HFF-Myc (cell line): ENCODE results near the gene ATP13A2.

ENCODE experiments used
- DNase-seq: peaks from one replicate; pipeline ENCODE4 v3.0.0-alpha.2; 2011; ENCODE audit warnings: low read depth; ENCODE audit errors: extremely low read depth
- H3K4me3 ChIP-seq: replicated peaks from 2 replicates; pipeline ENCODE4 v1.5.1; 2011; ENCODE audit warnings: low read depth, mild to moderate bottlenecking, control low read depth, low read length
- TF ChIP-seq, protein P1 (sequence below): IDR thresholded peaks from 2 replicates; pipeline ENCODE4 v1.5.1; 2012; ENCODE audit warnings: mild to moderate bottlenecking, low read depth, low read length, control low read depth; ENCODE audit errors: missing control alignments

ATP13A2 gene

DNA sequence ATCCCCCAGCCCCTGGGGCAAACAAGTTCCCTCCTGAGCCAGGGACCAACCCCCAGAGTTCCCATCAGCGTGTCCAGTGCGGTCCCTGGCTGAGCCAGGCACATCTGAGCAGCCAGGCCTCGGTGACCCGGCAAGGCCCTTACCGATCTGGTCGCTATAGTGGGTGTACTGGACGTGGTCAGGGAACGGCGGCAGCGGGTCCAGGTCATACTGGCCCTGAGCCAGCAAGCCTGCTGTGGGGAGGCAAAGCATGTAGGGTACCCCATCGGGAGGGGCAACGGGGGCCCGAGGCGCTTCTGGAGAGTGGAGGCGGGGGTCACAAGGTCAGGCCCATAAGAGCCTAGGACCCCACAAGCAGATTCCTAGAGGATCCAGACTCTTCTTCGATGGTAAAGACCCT lies 34.8 kb downstream of the ATP13A2 start:
- TF ChIP-seq, protein P1, sequence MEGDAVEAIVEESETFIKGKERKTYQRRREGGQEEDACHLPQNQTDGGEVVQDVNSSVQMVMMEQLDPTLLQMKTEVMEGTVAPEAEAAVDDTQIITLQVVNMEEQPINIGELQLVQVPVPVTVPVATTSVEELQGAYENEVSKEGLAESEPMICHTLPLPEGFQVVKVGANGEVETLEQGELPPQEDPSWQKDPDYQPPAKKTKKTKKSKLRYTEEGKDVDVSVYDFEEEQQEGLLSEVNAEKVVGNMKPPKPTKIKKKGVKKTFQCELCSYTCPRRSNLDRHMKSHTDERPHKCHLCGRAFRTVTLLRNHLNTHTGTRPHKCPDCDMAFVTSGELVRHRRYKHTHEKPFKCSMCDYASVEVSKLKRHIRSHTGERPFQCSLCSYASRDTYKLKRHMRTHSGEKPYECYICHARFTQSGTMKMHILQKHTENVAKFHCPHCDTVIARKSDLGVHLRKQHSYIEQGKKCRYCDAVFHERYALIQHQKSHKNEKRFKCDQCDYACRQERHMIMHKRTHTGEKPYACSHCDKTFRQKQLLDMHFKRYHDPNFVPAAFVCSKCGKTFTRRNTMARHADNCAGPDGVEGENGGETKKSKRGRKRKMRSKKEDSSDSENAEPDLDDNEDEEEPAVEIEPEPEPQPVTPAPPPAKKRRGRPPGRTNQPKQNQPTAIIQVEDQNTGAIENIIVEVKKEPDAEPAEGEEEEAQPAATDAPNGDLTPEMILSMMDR = no peak
- H3K4me3 ChIP-seq = no peak overlapping the region
- no peak for DNase-seq

DNA sequence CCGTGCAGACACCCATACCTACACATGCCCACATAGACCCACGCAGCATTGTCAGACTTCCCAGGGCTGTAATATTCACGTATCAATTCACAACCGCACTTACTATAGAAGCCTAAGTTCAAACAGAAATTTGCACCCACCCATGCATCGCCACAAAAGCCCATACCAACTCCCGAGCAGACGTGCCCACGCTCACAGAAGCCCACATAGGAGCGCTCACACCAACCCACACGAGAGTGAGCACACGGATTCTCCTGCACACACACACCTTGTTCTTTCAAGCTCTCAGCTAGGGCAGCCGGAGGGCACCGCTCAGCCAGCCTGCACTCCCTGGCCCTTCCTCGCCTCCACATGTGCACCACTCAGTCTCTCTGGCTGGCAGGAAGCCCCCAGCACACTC lies 35.9 kb downstream of the ATP13A2 start:
- TF ChIP-seq, protein P1 = no peak
- H3K4me3 ChIP-seq = no peak overlapping the region
- DNase-seq = no peak

DNA sequence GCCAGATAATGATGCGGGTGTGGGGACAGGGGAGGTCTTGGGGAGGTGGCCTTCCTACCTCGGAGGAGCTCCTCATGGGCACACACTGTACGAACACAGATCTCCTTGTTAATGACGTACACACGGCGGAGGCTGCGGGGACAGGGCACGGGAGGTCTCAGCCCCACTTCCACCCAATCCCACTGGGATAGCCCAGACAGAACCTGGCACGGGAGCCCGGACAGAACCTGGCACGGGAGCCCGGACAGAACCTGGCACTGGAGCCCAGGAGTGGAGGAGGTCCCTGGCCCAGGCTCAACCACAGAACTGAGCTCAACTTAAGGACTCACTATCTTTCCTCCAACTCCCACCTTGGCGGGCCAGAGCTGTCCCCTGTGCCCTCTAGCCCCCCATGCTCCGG lies 36.5 kb downstream of the ATP13A2 start:
- DNase-seq = no peak
- TF ChIP-seq, protein P1 = no peak
- H3K4me3 ChIP-seq = no peak overlapping the region

DNA sequence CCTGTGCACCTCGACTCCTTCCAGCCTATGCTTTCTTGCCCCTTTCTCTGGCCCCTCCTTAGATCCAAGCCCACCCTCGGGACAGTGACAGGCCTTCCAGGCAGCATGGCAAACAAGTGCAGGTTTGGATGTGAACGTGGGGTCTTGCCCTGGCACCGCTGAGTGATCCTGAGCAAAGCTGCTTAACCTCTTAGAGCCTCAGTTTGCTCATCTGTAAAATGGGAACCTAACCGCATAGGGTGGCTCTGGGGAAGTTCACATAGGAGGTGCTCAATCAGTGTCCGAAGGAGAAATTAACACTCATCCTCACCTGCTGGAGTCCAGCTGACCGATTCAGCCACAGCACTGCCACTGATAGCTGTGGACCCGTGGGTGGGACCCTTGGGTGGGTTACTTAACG lies 38.5 kb downstream of the ATP13A2 start:
- DNase-seq = no peak
- TF ChIP-seq, protein P1 = no peak
- no peak overlapping the region for H3K4me3 ChIP-seq

DNA sequence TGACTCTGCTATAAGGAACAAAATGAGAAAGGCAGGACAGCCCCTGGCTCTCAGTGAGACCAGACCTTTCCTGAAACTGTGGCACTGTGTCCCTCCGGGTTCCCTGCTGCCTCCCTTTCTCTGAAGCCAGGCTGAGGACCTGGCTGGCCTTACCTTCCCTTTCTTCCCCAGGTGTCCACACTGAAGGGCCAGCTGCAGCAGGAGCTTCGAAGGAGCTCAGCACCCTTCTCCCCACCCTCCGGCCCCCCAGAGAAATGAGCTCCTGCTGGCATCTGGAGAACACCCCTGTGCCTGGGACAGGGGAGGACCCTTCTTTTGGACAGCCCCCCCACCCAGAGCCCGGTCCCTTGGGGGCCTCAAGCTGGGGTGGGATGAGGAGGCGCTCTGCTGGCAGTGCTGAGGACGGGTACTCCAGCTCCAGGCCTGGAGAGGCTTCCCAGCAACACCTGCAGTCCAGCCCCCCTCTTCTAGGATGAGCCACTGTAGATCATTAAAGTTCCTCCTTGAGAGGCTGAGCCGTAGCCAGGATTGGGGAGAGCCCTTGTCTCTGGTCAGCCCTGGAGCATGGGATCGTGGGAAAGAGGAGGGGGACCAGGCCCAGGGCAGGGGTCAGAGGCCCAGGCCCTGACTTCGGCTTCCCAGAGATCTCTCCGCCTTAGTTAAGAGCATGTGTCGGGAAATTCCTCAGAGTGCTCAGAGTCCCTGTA lies 39.4 kb downstream of the ATP13A2 start:
- no peak overlapping the region for H3K4me3 ChIP-seq
- no peak for DNase-seq
- TF ChIP-seq, protein P1 = no peak

DNA sequence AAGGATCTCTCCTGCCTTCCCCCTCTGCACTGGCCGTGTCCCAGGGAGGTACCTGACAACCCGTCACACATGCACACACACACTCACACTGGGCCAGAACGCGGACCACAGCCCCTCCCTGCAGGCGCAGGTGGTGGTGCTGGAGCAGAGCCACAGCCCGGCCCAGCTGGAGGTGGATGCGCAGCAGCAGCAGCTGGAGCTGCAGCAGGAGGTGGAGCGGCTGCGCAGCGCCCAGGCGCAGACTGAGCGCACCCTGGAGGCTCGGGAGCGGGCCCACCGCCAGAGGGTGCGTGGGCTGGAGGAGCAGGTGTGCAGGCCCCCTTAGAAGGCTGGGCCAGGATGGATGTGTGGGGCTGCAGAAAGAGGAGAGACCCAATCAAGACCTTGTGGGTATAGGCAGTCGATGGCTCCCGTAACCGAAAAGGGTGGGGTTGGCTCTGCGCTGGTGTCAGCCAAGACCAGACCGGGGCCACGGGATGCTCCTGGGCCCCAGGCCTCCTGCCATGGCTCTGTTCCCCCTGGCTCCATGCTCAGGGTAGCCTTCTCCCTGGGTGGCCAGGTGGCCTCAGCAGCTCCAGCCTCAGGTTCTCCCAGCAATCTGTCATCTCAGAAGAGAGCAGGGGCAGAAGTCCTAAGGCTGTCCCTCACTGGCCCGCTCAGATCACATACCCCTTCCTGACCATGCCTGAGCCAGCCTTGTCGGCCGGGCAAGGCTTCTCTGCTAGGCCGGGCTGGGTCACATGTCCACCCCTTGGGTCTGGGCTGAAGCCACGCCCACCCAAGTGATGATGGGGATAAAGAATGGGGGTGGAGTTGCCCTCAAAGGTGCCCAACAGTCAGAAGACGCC lies 40.2 kb downstream of the ATP13A2 start:
- TF ChIP-seq, protein P1 = no peak
- no peak for DNase-seq
- no peak overlapping the region for H3K4me3 ChIP-seq
